ENCODE measurements around the gene HOXA7. TPM values are rescaled to one million over a fixed set of nuclear protein-coding genes. Genes with fewer than 3 reads are reported as not detected.
A peak's percentile ranks its signal among the peaks of the same experiment; 100 is the strongest.

HOXA7 gene
- total RNA-seq, 3 donors from 2014 or later: 17.1 to 29.8 (median 27.9) TPM

DNA sequence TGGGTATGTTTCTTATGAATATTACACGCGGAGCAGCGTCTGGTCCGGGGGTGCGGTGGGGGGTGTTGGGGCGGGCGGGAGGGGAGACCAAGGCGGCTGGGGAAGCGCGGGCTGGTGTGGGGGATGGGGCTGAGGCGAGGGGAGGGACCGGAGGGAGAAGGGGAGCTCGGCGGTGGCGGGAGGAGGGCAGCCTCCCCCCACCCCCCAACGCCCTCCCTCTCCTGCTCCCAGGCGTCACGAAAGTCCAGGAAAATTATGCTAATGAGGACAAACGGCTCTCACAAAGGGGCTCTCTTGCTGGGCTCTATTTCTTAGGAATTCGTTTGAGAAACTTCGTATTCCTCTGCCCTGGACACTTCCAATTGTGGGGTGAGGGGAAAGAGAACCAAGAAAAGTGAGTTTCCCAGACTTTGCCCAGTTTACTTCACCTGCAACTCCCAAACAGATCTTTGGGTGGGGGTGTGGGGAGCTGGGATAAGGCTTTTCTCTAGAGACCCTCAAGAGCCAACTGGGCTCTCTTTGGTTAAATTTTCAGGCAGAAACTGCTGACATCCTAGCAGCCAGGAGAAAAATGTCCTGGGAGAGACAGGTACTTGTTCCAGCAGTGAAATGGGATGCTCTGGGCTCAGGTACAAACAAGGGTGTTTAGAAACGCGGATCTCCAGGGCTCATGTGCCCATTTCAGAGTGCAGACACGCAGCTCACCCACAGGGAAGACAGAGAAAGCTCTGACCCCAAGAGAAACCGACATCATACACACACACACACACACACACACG lies 42.3 kb downstream of the HOXA7 start:
- Histone ChIP-seq H3K4me3 (peak overlapping the region; percentile 11), H3K36me3 (ENCODE audit: low read depth) (no peaks in the 10 kb centered on the region), H3K4me1 (ENCODE audit: low read depth) (peaks cover 53% of the 10 kb centered on the region), H3K9me3 (no peaks in the 10 kb centered on the region)
- intact Hi-C loops (cut with DNase I, micrococcal nuclease): no loop called here
- no peak for TF ChIP-seq CTCF (IDR thresholded peaks at IDR 0.05)
- ATAC-seq (peak; percentile 32), DNase-seq (peak; percentile 64 to 73 (median 71))

GRCh38 chr7:27112955-27113949 lies 43.2 kb downstream of the HOXA7 start:
- Histone ChIP-seq H3K36me3 (ENCODE audit: low read depth) (no peaks in the 10 kb centered on the region), H3K4me3 (peak overlapping the region; percentile 11), H3K9me3 (no peaks in the 10 kb centered on the region), H3K4me1 (ENCODE audit: low read depth) (peaks cover 51% of the 10 kb centered on the region)
- TF ChIP-seq CTCF (IDR thresholded peaks at IDR 0.05): no peak
- intact Hi-C loops (cut with DNase I, micrococcal nuclease): no loop called here
- ATAC-seq (peak; percentile 67), DNase-seq (peak; percentile 79 to 87 (median 82))

GRCh38 chr7:27112361-27112760 lies 44.1 kb downstream of the HOXA7 start:
- intact Hi-C loops (cut with DNase I, micrococcal nuclease): no loop called here
- H3K4me3 ChIP-seq: no peak overlapping the region
- DNase-seq (no peak), ATAC-seq (no peak)
- no peaks in the 10 kb centered on the region for H3K9me3 ChIP-seq
- TF ChIP-seq CTCF (IDR thresholded peaks at IDR 0.05): no peak
- no peaks in the 10 kb centered on the region for H3K36me3 ChIP-seq (ENCODE audit: low read depth)
- H3K4me1 ChIP-seq (ENCODE audit: low read depth): peaks cover 48% of the 10 kb centered on the region

GRCh38 chr7:27111751-27112277 lies 44.7 kb downstream of the HOXA7 start:
- TF ChIP-seq CTCF (IDR thresholded peaks at IDR 0.05): no peak
- intact Hi-C loops (cut with DNase I, micrococcal nuclease): no loop called here
- Histone ChIP-seq H3K4me1 (ENCODE audit: low read depth) (peaks cover 44% of the 10 kb centered on the region), H3K36me3 (ENCODE audit: low read depth) (no peaks in the 10 kb centered on the region), H3K4me3 (no peak overlapping the region), H3K9me3 (no peaks in the 10 kb centered on the region)
- DNase-seq (no peak), ATAC-seq (no peak)

DNA sequence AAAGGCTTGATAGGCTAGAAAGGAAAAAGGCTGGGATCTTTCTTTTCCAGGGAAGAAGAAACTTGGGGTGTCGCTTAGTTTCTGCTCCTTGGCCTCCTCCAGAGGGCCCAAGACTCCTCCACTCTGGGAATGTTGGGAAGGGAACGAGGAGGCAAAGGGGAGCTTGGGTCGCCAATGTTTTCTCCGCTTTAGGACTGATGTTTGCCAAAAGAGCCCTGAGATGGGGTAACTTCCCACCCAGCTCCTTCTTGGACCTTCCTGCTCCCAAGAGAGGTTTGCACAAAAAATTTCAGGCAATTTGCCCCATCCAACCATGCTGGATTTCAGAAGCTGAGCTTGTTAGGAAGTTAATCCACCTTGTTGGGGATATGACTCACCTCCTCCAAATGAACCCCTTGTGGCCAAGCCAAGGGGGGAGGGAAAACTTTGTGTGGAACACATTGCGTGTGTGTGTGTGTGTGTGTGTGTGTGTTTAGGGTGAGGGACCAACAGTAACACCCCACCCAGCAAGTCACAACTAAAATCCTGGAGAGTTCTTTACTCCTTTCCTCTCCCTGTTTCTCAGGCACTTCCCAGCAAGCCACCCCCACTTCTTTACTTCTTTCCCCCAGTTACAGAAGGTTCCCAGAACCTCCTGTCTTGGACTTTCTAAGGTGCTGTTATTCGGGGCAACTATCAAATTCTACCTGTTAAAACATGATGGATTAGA lies 45.3 kb downstream of the HOXA7 start:
- ATAC-seq (no peak), DNase-seq (peak in 2 of 3 donors; percentile 32 to 44)
- no peak for TF ChIP-seq CTCF (IDR thresholded peaks at IDR 0.05)
- intact Hi-C loops (cut with DNase I, micrococcal nuclease): no loop called here
- Histone ChIP-seq H3K4me3 (no peak overlapping the region), H3K4me1 (ENCODE audit: low read depth) (peaks cover 49% of the 10 kb centered on the region), H3K9me3 (no peaks in the 10 kb centered on the region), H3K36me3 (ENCODE audit: low read depth) (no peaks in the 10 kb centered on the region)
